Mesodermal cell (in vitro differentiated cells): ENCODE measurements around the gene LRRK1.

ENCODE experiments used
- H3K27ac ChIP-seq: 2 replicates; pipeline ENCODE4 v1.7.0; 2013; ENCODE audit warnings: mild to moderate bottlenecking, low read depth, low read length, moderate library complexity; ENCODE audit not compliant: severe bottlenecking
- H3K36me3 ChIP-seq: 2 replicates; pipeline ENCODE4 v1.7.1; 2013; ENCODE audit warnings: mild to moderate bottlenecking, low read length, moderate library complexity; ENCODE audit not compliant: control insufficient read depth, insufficient read depth
- H3K4me1 ChIP-seq: one replicate; pipeline ENCODE4 v1.7.1; 2013; ENCODE audit warnings: mild to moderate bottlenecking, low read length; ENCODE audit not compliant: insufficient read depth, control insufficient read depth, poor library complexity, severe bottlenecking
- H3K4me3 ChIP-seq: 2 replicates; pipeline ENCODE4 v1.7.0; 2013; ENCODE audit warnings: low read length, control low read depth, mild to moderate bottlenecking; ENCODE audit not compliant: insufficient read depth, poor library complexity, severe bottlenecking; ENCODE audit errors: extremely low read depth
- H3K9me3 ChIP-seq: 2 replicates; pipeline ENCODE4 v1.7.1; 2013; ENCODE audit warnings: mild to moderate bottlenecking, low read length, moderate library complexity; ENCODE audit not compliant: control insufficient read depth
- WGBS, 2 experiments: methylation state at CpG; one replicate each; pipeline ENCODE4 v1.1.5; 2013; ENCODE audit warnings: missing lambda C conversion rate in 2 of 2; ENCODE audit not compliant: insufficient coverage in 2 of 2; 5-methylcytosine and 5-hydroxymethylcytosine counted together

LRRK1 gene

DNA sequence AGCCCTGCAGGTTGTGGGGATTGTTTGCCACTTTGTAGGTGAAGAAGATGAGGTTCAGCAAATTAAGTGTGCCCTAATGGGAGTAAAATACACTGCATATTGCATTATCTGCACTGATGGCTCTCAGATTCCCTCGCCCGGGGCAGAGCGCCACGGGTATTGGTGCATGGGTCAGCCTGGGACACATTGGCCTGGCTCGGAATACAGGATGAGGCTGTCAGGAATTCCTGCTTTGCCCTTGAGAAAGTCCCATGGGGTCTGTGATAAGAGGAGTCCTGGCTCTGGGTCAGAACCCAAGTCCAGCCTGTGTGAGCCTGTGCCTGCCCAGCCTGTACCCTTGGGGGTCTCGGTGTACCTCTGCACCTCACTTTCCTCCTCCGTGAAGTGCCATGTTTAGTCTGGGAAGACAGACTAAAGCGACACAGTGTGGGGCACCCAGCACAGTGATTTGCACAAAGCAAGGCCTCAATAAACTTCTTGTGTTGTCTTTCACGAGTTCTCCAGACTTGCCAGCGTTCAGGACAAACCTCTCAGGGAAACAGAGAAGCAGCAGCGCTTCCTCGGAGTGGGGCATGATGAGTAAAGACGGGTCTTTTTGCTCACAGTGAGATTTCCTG is 107.6 kb downstream of the LRRK1 start:
- Histone ChIP-seq H3K9me3 (no peaks in the 10 kb centered on the region), H3K4me1 (no peaks in the 10 kb centered on the region), H3K4me3 (no peak overlapping the region), H3K27ac (no peak overlapping the region), H3K36me3 (no peaks in the 10 kb centered on the region)
- WGBS, 2 experiments: 90 to 91% methylated on average over 12 to 13 of the region's 13 CpGs

DNA sequence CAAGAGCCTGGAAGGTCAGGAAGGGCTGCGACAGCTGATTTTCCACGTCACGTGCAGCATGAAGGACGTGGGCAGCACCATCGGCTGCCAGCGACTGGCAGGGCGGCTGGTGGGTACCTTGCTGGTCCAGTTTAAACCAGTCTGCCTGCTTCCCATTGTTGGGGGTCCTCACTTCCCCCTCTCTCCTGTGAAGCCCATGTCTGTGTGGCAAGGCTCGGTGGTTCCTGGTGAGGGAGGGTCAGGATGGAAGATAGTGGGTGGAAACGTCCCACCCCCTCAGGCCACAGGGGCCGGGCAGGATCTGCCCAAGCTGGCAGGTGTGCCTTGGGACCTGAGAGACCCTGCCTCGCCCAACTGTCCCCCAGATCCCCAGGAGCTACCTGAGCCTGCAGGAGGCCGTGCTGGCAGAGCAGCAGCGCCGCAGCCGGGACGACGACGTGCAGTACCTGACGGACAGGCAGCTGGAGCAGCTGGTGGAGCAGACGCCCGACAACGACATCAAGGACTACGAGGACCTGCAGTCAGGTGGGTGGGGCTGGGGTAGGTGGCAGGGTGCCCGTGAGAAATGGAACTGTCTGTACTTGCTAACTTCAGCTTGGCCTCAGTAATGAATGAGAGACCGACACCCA is 108.2 kb downstream of the LRRK1 start:
- WGBS, 2 experiments: 90 to 94% methylated on average over 19 to 22 of the region's 25 CpGs
- H3K36me3 ChIP-seq: no peaks in the 10 kb centered on the region
- H3K4me3 ChIP-seq: no peak overlapping the region
- H3K27ac ChIP-seq: no peak overlapping the region
- no peaks in the 10 kb centered on the region for H3K9me3 ChIP-seq
- H3K4me1 ChIP-seq: no peaks in the 10 kb centered on the region

DNA sequence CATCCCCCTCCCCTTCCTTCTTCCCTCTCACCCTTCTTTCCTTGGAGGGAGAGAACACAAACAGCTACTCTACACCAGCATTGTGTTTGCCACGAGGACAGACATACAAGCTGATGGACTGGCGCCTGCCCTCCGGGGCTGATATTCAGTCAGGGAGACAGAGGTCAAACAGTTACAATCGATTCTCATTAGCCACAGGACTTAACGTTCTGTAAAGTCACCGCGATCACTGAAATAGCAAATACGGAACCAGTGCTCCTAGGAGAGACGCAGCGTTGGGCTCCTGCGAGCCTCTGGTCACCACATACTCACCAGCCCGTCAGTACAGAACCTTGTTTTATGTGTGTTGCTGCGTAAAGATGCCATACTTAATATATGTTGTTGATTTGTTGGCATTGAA is 108.8 kb downstream of the LRRK1 start:
- H3K27ac ChIP-seq: no peak overlapping the region
- no peak overlapping the region for H3K4me3 ChIP-seq
- H3K36me3 ChIP-seq: no peaks in the 10 kb centered on the region
- 93 to 94% methylated on average over 8 to 11 of the region's 13 CpGs for WGBS, 2 experiments
- no peaks in the 10 kb centered on the region for H3K4me1 ChIP-seq
- no peaks in the 10 kb centered on the region for H3K9me3 ChIP-seq

DNA sequence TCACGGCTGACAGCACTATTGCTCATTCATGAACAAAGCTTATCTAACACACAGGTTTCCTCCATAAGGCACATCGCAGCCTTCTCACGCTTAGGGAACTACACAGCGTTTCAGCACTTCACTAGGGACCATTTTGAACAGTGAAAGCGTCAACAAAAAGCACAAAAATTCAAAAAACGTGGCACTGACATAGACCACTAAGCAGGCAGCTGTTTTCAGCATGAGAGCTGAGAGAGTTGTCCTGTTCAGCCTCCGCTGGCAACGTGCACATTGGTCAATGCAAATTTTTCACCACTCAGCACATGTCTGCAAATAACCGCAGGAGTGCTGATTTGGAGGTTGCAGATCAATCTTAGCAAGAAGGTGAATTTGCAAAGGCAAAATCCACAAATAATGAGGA is 109.2 kb downstream of the LRRK1 start:
- Histone ChIP-seq H3K4me3 (no peak overlapping the region), H3K36me3 (no peaks in the 10 kb centered on the region), H3K4me1 (no peaks in the 10 kb centered on the region), H3K27ac (no peak overlapping the region), H3K9me3 (no peaks in the 10 kb centered on the region)
- 81 to 86% methylated on average over 7 to 9 of the region's 9 CpGs for WGBS, 2 experiments

DNA sequence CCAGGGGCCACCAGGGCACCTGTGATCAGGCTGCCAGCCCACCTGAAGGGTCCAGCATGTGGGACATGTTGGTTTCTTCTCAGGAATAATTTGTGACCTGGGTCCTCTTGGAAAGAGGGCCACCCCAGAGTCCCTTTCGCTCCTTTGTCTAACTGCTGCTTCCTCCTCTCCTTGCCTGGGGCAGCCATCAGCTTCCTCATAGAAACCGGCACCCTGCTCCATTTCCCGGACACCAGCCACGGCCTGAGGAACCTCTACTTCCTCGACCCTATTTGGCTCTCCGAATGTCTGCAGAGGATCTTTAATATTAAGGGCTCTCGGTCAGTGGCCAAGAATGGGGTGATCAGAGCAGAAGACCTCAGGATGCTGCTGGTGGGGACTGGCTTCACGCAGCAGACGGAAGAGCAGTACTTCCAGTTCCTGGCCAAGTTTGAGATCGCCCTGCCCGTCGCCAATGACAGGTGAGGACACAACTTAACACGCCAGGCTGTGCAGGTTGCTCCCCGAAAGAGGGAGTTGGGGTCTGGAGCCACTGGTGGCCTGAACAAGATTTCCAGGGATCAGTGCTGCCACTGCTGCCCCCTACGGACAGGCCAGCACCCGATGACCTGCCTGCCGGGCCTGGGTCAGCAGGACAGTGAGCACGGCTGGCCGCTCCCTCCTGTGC is 109.7 kb downstream of the LRRK1 start:
- WGBS, 2 experiments: 88 to 93% methylated on average over 19 of the region's 19 CpGs
- no peaks in the 10 kb centered on the region for H3K4me1 ChIP-seq
- H3K36me3 ChIP-seq: no peaks in the 10 kb centered on the region

DNA sequence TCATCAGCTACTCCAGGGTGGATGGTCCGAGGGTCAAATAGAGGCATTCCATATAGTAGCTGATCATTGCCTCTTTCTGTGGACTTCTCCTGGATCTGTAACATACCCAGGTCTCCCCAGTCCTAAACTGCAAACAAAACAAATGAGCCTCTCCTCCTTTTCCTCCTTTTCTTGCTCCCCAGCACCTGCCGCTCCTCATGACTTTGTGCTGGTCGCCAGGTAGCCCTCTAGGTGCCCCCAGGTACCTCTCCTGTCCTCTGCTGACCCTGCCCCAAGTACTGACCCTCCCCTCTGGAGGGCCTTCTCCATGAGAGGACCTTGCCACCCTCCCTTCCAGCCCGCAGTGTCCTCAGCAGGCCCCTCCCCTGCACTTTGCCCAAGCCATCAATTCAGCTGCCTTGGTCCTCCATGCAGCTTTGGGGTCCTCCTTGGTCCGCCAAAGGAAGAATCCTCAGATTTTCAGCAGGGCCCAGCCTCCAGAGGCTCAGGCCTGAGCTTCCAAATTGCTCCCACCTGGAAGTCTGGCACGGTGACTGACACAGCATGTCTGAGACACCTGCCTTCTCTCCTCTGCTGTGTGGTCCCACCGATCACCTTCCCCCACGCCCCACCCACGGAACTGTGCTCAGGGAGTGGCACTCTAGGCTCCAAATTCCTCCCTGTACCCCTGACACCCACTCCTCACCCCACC is 111.0 kb downstream of the LRRK1 start:
- H3K27ac ChIP-seq: no peak overlapping the region
- no peaks in the 10 kb centered on the region for H3K36me3 ChIP-seq
- no peak overlapping the region for H3K4me3 ChIP-seq
- H3K9me3 ChIP-seq: peaks cover 11% of the 10 kb centered on the region
- WGBS, 2 experiments: 85 to 93% methylated on average over 6 to 9 of the region's 9 CpGs
- H3K4me1 ChIP-seq: no peaks in the 10 kb centered on the region

More for the DNA sequence above, 109.7 kb downstream of the LRRK1 start:
- H3K9me3 ChIP-seq: peaks cover under 1% of the 10 kb centered on the region
- H3K4me3 ChIP-seq: no peak overlapping the region
- no peak overlapping the region for H3K27ac ChIP-seq

DNA sequence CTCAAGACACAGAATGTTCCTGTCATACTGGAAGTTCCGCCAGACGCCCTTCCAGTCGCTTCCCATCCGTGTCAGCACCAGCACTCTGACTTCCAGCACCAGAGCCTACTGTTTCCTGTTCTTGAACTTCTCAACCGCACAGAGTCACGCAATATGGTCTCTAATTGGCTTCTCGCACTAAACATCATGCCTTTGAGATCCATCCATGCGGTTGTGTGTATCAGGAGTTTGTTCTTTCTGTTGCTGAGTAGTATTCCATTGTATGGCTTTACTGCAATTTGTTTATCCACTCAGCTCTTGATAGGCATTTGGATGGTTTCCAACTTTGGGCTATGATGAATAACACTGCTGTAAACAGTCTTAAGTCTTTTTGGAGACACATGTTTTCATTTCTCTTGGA is 112.1 kb downstream of the LRRK1 start:
- whole genome bisulfite sequencing, 2 experiments: 94 to 100% methylated on average over 5 to 6 of the region's 8 CpGs

DNA sequence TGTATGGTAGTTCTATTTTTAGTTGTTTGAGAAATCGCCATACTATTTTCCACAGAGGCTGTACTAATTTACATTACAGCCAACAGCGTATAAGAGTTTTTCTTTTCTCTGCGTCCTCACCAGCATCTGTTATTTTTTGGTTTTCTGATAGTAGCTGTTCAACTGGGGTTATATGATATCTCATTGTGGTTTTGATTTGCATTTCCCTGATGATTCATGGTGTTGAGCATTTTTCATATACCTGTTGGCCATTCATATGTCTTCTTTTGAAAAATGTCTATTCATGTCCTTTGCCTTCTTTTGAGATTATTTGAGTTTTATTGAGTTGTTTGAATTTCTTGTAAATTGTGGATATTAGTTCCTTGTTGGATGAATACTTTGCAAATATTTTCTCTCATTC is 114.6 kb downstream of the LRRK1 start:
- H3K27ac ChIP-seq: no peak overlapping the region
- H3K4me3 ChIP-seq: no peak overlapping the region
- WGBS, 2 experiments: no CpG with 5 or more reads among the region's 3 CpGs
- no peaks in the 10 kb centered on the region for H3K36me3 ChIP-seq
- no peaks in the 10 kb centered on the region for H3K4me1 ChIP-seq
- peaks cover 11% of the 10 kb centered on the region for H3K9me3 ChIP-seq

More for the DNA sequence above, 112.1 kb downstream of the LRRK1 start:
- no peaks in the 10 kb centered on the region for H3K4me1 ChIP-seq
- H3K27ac ChIP-seq: no peak overlapping the region
- no peak overlapping the region for H3K4me3 ChIP-seq
- H3K36me3 ChIP-seq: no peaks in the 10 kb centered on the region
- H3K9me3 ChIP-seq: peaks cover 11% of the 10 kb centered on the region

DNA sequence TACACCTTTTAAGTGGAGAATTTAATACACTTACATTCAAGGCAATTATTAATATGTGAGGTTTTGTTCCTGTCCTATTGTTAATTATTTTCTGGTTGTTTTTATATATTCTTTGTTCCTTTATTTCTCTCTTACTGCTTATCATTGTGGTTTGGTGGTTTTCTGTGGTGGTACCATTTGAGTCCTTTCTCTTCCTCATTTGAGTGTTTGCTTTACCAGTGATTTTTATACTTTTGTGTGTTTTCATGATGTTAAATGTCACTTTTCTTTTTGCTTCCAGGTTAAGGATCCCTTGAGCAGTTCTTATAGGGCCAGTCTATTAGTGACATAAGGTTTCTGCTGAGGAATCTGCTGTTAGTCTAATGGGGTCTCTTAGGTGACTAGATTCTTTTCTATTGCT is 116.5 kb downstream of the LRRK1 start:
- no peak overlapping the region for H3K27ac ChIP-seq
- no peaks in the 10 kb centered on the region for H3K36me3 ChIP-seq
- no peak overlapping the region for H3K4me3 ChIP-seq
- H3K9me3 ChIP-seq: peaks cover 11% of the 10 kb centered on the region
- H3K4me1 ChIP-seq: no peaks in the 10 kb centered on the region

DNA sequence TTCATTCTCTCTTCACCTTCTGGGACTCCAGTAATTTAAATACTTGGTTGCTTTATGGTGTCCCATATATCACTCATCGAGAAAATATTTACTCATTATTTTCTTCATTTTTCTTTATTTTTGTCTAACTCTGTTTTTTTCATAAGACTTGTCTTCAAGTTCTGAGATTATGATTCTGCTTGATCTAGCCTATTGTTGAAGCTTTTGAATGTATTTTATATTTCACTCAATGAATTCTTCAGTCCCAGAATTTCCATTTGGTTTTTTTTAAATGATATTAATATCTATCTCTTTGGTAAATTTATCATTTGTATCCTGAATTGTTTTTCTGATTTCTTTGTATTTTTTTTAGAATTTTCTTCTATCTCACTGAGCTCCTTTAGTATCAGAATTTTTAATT is 117.0 kb downstream of the LRRK1 start:
- Histone ChIP-seq H3K4me1 (no peaks in the 10 kb centered on the region), H3K4me3 (no peak overlapping the region), H3K27ac (no peak overlapping the region), H3K9me3 (peaks cover 11% of the 10 kb centered on the region), H3K36me3 (no peaks in the 10 kb centered on the region)
- no CpG with 5 or more reads among the region's 1 CpG for WGBS, 2 experiments
